ENCODE data around the gene COP1.

GRCh38 chr1:175900171-175900570 is 306.9 kb downstream of the COP1 start:
- no peak for TF ChIP-seq CTCF (IDR thresholded peaks at IDR 0.05)
- TF ChIP-seq POLR2A (IDR thresholded peaks at IDR 0.05): no peak
